Breast epithelium (tissue), 3 donors: ENCODE results near the gene CPNE5.

Experiments
- CTCF ChIP-seq, 3 donors: fragments of 450-650 bp; IDR thresholded peaks; one replicate each; pipeline ENCODE4 v1.5.1; 2016 to 2017; ENCODE audit warnings: antibody characterized with exemption in 3 of 3, mild to moderate bottlenecking in 3 of 3, moderate library complexity in 3 of 3
- POLR2A ChIP-seq: fragments of 450-650 bp; IDR thresholded peaks from one replicate; pipeline ENCODE4 v1.6.1; 2016; ENCODE audit warnings: antibody characterized with exemption, mild to moderate bottlenecking, moderate library complexity

- TF ChIP-seq CTCF (IDR thresholded peaks at IDR 0.05) (no peak), POLR2A (no peak)
These were observed 144.6 kb downstream of the CPNE5 start for GRCh38 chr6:36694616-36695015.
